IMR-90 (cell line): ENCODE data around the gene MEPE. TPM values are rescaled to one million over a fixed set of nuclear protein-coding genes. Genes with fewer than 3 reads are reported as not detected.

Source experiments
- ATAC-seq: fragments of 200-7000 bp; cut with Tn5 transposase; 2 replicates; pipeline ENCODE4 v1.9.1; 2020; ENCODE audit warnings: low read depth, mild to moderate bottlenecking, moderate library complexity
- BruUV-seq: library from RNA; stranded (reverse); fragments of 400-500 nt; replicated peaks from 2 replicates; lab custom pipeline; 2021; lab: Mats Ljungman, UMichigan
- CTCF ChIA-PET: fragments of 300-600 bp; formaldehyde crosslinking; extraction: SDS; loops from one replicate; lab custom pipeline; 2021; ENCODE audit warnings: antibody characterized with exemption; lab: Yijun Ruan, JAX
- POLR2A ChIA-PET: fragments of 300-600 bp; sonication (Branson Sonifier 250); formaldehyde crosslinking; loops from one replicate; lab custom pipeline; 2022; ENCODE audit warnings: antibody characterized with exemption; ENCODE audit not compliant: unreplicated experiment; lab: Charles Lee
- DNase-seq: peaks from one replicate; pipeline ENCODE4 v3.0.0; 2013
- H2AFZ ChIP-seq: replicated peaks from 2 replicates; pipeline ENCODE3; 2013; ENCODE audit warnings: low read length, mild to moderate bottlenecking; ENCODE audit not compliant: poor library complexity
- H2AK5ac ChIP-seq: 2 replicates; pipeline ENCODE4 v1.6.1; 2013; ENCODE audit warnings: low read depth, low read length, inconsistent platforms
- H2AK9ac ChIP-seq: replicated peaks from 2 replicates; pipeline ENCODE3; 2013; ENCODE audit warnings: mild to moderate bottlenecking, low read depth, low read length, moderate library complexity; ENCODE audit not compliant: poor library complexity
- H2BK120ac ChIP-seq: 2 replicates; pipeline ENCODE4 v1.6.1; 2013; ENCODE audit warnings: low read depth, low read length, inconsistent platforms
- H2BK15ac ChIP-seq: 3 replicates; pipeline ENCODE4 v1.6.1; 2013; ENCODE audit warnings: low read depth, low read length, inconsistent platforms
- H2BK20ac ChIP-seq: 2 replicates; pipeline ENCODE4 v1.6.1; 2013; ENCODE audit warnings: low read depth, mild to moderate bottlenecking, inconsistent platforms, low read length, moderate library complexity
- H2BK5ac ChIP-seq: 2 replicates; pipeline ENCODE4 v1.6.1; 2013; ENCODE audit warnings: mild to moderate bottlenecking, low read depth, low read length, inconsistent platforms; ENCODE audit not compliant: poor library complexity, severe bottlenecking
- H3K14ac ChIP-seq: replicated peaks from 2 replicates; pipeline ENCODE4 v1.6.1; 2013; ENCODE audit warnings: low read depth, low read length, inconsistent platforms
- H3K18ac ChIP-seq: 2 replicates; pipeline ENCODE4 v1.6.1; 2013; ENCODE audit warnings: low read depth, low read length, control low read depth
- H3K23ac ChIP-seq: 2 replicates; pipeline ENCODE4 v1.6.1; 2013; ENCODE audit warnings: low read depth, low read length, inconsistent platforms
- H3K27ac ChIP-seq: 2 replicates; pipeline ENCODE4 v1.5.1; 2013; ENCODE audit warnings: mild to moderate bottlenecking, control low read depth, low read length; ENCODE audit not compliant: insufficient read depth
- H3K27me3 ChIP-seq: 2 replicates; pipeline ENCODE4 v1.6.1; 2013; ENCODE audit warnings: low read length; ENCODE audit not compliant: control insufficient read depth, insufficient read depth
- H3K36me3 ChIP-seq: 2 replicates; pipeline ENCODE4 v1.6.1; 2013; ENCODE audit warnings: low read length, mixed read lengths; ENCODE audit not compliant: control insufficient read depth, insufficient read depth
- H3K4ac ChIP-seq: 2 replicates; pipeline ENCODE4 v1.6.1; 2013; ENCODE audit warnings: low read depth, low read length, inconsistent platforms
- H3K4me1 ChIP-seq: 2 replicates; pipeline ENCODE4 v1.6.1; 2013; ENCODE audit warnings: low read length, mixed read lengths; ENCODE audit not compliant: control insufficient read depth, insufficient read depth
- H3K4me2 ChIP-seq: 2 replicates; pipeline ENCODE4 v1.6.1; 2013; ENCODE audit warnings: low read depth, mild to moderate bottlenecking, control low read depth, low read length, moderate library complexity
- H3K4me3 ChIP-seq: 2 replicates; pipeline ENCODE4 v1.5.1; 2013; ENCODE audit warnings: low read depth, mild to moderate bottlenecking, control low read depth, low read length, moderate library complexity; ENCODE audit not compliant: insufficient read depth
- H3K56ac ChIP-seq: 2 replicates; pipeline ENCODE4 v1.6.1; 2013; ENCODE audit warnings: low read length, inconsistent platforms; ENCODE audit not compliant: insufficient read depth; ENCODE audit errors: extremely low read depth
- H3K79me1 ChIP-seq, 2 experiments: 2 replicates each; pipeline ENCODE4 v1.6.1; 2013; ENCODE audit warnings: low read length in 2 of 2, inconsistent platforms in 1 of 2, low read depth in 1 of 2
- H3K9ac ChIP-seq: 2 replicates; pipeline ENCODE4 v1.6.1; 2013; ENCODE audit warnings: low read depth, low read length, control low read depth
- H3K9me1 ChIP-seq: 2 replicates; pipeline ENCODE4 v1.6.1; 2013; ENCODE audit warnings: low read length, inconsistent platforms; ENCODE audit not compliant: insufficient read depth
- H3K9me3 ChIP-seq: 2 replicates; pipeline ENCODE4 v1.6.1; 2013; ENCODE audit warnings: low read length; ENCODE audit not compliant: control insufficient read depth, insufficient read depth
- H4K20me1 ChIP-seq: 2 replicates; pipeline ENCODE4 v1.6.1; 2013; ENCODE audit warnings: low read length, inconsistent platforms; ENCODE audit not compliant: insufficient read depth
- H4K5ac ChIP-seq: 2 replicates; pipeline ENCODE4 v1.6.1; 2013; ENCODE audit warnings: mild to moderate bottlenecking, low read depth, low read length, control low read depth
- H4K8ac ChIP-seq, 2 experiments: 2 replicates each; pipeline ENCODE4 v1.6.1; 2013; ENCODE audit warnings: low read depth in 2 of 2, low read length in 2 of 2, control low read depth in 1 of 2, inconsistent platforms in 1 of 2
- H4K91ac ChIP-seq: 2 replicates; pipeline ENCODE4 v1.6.1; 2013; ENCODE audit warnings: low read depth, low read length, inconsistent platforms; ENCODE audit not compliant: insufficient read depth
- BHLHE40 ChIP-seq: fragments of 150-350 bp; IDR thresholded peaks from 2 replicates; pipeline ENCODE4 v1.6.1; 2016; ENCODE audit warnings: mild to moderate bottlenecking, low read depth, low read length
- CEBPB ChIP-seq: IDR thresholded peaks from 2 replicates; pipeline ENCODE4 v1.6.1; 2012; ENCODE audit warnings: low read depth, low read length, improper control_type of control experiment
- CHD1 ChIP-seq: IDR thresholded peaks from 2 replicates; pipeline ENCODE4 v1.6.1; 2012; ENCODE audit warnings: low read depth, low read length, improper control_type of control experiment
- CTCF ChIP-seq: conservative IDR thresholded peaks from 2 replicates; pipeline ENCODE4 v1.5.1; 2012; ENCODE audit warnings: mild to moderate bottlenecking, low read depth, low read length, improper control_type of control experiment
- FOS ChIP-seq: fragments of 150-350 bp; IDR thresholded peaks from 2 replicates; pipeline ENCODE4 v1.6.1; 2016; ENCODE audit warnings: low read depth, low read length
- MAFK ChIP-seq: IDR thresholded peaks from 2 replicates; pipeline ENCODE4 v1.6.1; 2012; ENCODE audit warnings: low read depth, low read length, improper control_type of control experiment
- MAZ ChIP-seq: IDR thresholded peaks from 2 replicates; pipeline ENCODE4 v1.6.1; 2012; ENCODE audit warnings: low read depth, mild to moderate bottlenecking, low read length, improper control_type of control experiment, moderate library complexity, borderline replicate concordance
- MXI1 ChIP-seq: IDR thresholded peaks from 2 replicates; pipeline ENCODE4 v1.6.1; 2012; ENCODE audit warnings: low read depth, mild to moderate bottlenecking, low read length, moderate library complexity, borderline replicate concordance
- NFE2L2 ChIP-seq: fragments of 150-350 bp; IDR thresholded peaks from 2 replicates; pipeline ENCODE4 v1.6.1; 2016; ENCODE audit warnings: low read depth, mild to moderate bottlenecking, low read length
- POLR2A ChIP-seq: IDR thresholded peaks from 2 replicates; pipeline ENCODE4 v1.6.1; 2012; ENCODE audit warnings: mild to moderate bottlenecking, low read depth, low read length
- RAD21 ChIP-seq: IDR thresholded peaks from 2 replicates; pipeline ENCODE4 v1.6.1; 2012; ENCODE audit warnings: low read length, improper control_type of control experiment
- RCOR1 ChIP-seq: IDR thresholded peaks from 2 replicates; pipeline ENCODE4 v1.6.1; 2012; ENCODE audit warnings: mild to moderate bottlenecking, low read length, improper control_type of control experiment; ENCODE audit not compliant: insufficient replicate concordance
- RFX5 ChIP-seq: IDR thresholded peaks from 2 replicates; pipeline ENCODE4 v1.8.0; 2012; ENCODE audit warnings: low read depth, mild to moderate bottlenecking, low read length, moderate library complexity
- SMC3 ChIP-seq: fragments of 150-350 bp; IDR thresholded peaks from 2 replicates; pipeline ENCODE4 v1.6.1; 2016; ENCODE audit warnings: low read depth, mild to moderate bottlenecking, antibody characterized with exemption, low read length, moderate library complexity
- USF2 ChIP-seq: fragments of 150-350 bp; IDR thresholded peaks from 2 replicates; pipeline ENCODE4 v1.6.1; 2017; ENCODE audit warnings: mild to moderate bottlenecking, antibody characterized with exemption, low read length, low read depth
- WGBS, 2 experiments: methylation state at CpG; one replicate each; pipeline versions ENCODE4 v1.1.5 to v1.1.7; 2013; ENCODE audit warnings: missing lambda C conversion rate in 2 of 2; ENCODE audit not compliant: insufficient read length in 1 of 2; ENCODE audit errors: extremely low coverage in 2 of 2; 5-methylcytosine and 5-hydroxymethylcytosine counted together
- dilution Hi-C: fragments of 300-500 bp; cut with HindIII; formaldehyde crosslinking; loops from one replicate; pipeline ENCODE4 v1.14.3; 2018; ENCODE audit warnings: low sequenced_read_pairs; ENCODE audit not compliant: unreplicated experiment
- in situ Hi-C: fragments of 300-500 bp; cut with MboI; formaldehyde crosslinking; loops from 3 replicates; pipeline ENCODE4 v1.14.3; 2019; ENCODE audit warnings: low sequenced_read_pairs, inconsistent platforms, mixed read lengths
- intact Hi-C: fragments of 100-400 bp; cut with micrococcal nuclease; formaldehyde crosslinking; loops from 2 replicates; pipeline ENCODE4 v1.10.0; 2022
- polyA plus RNA-seq, 3 experiments: library from polyadenylated mRNA; depleted of rRNA; stranded (reverse); fragments of >200 nt; gene quantifications; 2 replicates each; pipeline ENCODE4 v1.2.3, GENCODE V29; 2012; ENCODE audit warnings: low replicate concordance in 1 of 3
- total RNA-seq: library from RNA; depleted of rRNA; stranded (reverse); fragments of >200 nt; gene quantifications from 2 replicates; pipeline ENCODE4 v1.2.3, GENCODE V29; 2012
- TF ChIP-seq, protein P1 (sequence below): fragments of 150-350 bp; IDR thresholded peaks from 2 replicates; pipeline ENCODE4 v1.6.1; 2016; ENCODE audit warnings: low read depth, mild to moderate bottlenecking, low read length, moderate library complexity, borderline replicate concordance

The MEPE gene
- total and polyA plus RNA-seq, 2 of the 4 experiments (the other 2 are of a cell fraction), result not detected

- H2AFZ ChIP-seq, result no peak overlapping the region
- H4K5ac ChIP-seq, result no peak overlapping the region
- no peaks in the 10 kb centered on the region for H3K36me3 ChIP-seq
- dilution Hi-C loops, result no loop called here
- H3K4me1 ChIP-seq, result no peaks in the 10 kb centered on the region
- no peaks in the 10 kb centered on the region for H3K27me3 ChIP-seq
- H4K8ac ChIP-seq, result no peak overlapping the region
- H3K18ac ChIP-seq, result no peak overlapping the region
- no peak overlapping the region for H3K9ac ChIP-seq
- ATAC-seq (no peak), DNase-seq (no peak)
- in situ Hi-C loops, result no loop called here
- intact Hi-C loops, result no loop called here
- H3K56ac ChIP-seq, result no peak overlapping the region
- H4K20me1 ChIP-seq, result no peaks in the 10 kb centered on the region
- no CpG with 5 or more reads among the region's 2 CpGs for WGBS, 2 experiments
- TF ChIP-seq POLR2A (no peak), CEBPB (no peak), RCOR1 (no peak), NFE2L2 (no peak), RAD21 (no peak), CTCF (no peak), CHD1 (no peak), FOS (no peak), MAFK (no peak), MXI1 (no peak), BHLHE40 (no peak), RFX5 (no peak), USF2 (no peak), SMC3 (no peak), MAZ (no peak)
- TF ChIP-seq, protein P1, sequence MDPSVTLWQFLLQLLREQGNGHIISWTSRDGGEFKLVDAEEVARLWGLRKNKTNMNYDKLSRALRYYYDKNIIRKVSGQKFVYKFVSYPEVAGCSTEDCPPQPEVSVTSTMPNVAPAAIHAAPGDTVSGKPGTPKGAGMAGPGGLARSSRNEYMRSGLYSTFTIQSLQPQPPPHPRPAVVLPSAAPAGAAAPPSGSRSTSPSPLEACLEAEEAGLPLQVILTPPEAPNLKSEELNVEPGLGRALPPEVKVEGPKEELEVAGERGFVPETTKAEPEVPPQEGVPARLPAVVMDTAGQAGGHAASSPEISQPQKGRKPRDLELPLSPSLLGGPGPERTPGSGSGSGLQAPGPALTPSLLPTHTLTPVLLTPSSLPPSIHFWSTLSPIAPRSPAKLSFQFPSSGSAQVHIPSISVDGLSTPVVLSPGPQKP, result no peak
- no peaks in the 10 kb centered on the region for H3K9me3 ChIP-seq
- no peak overlapping the region for H2AK9ac ChIP-seq
- POLR2A ChIA-PET, result no interaction called here
- no peak overlapping the region for H2BK15ac ChIP-seq
- H3K14ac ChIP-seq, result no peak overlapping the region
- H2BK120ac ChIP-seq, result no peak overlapping the region
- H3K4ac ChIP-seq, result no peak overlapping the region
- no peak overlapping the region for H3K23ac ChIP-seq
- H3K4me2 ChIP-seq, result no peak overlapping the region
- no peaks in the 10 kb centered on the region for H3K79me1 ChIP-seq
- no peak overlapping the region for H2BK20ac ChIP-seq
- BruUV-seq, result no TSS peak
- H3K27ac ChIP-seq, result no peak overlapping the region
- H4K91ac ChIP-seq, result no peak overlapping the region
- no peak overlapping the region for H3K4me3 ChIP-seq
- CTCF ChIA-PET, result no interaction called here
- H3K9me1 ChIP-seq, result no peaks in the 10 kb centered on the region
- H2AK5ac ChIP-seq, result no peak overlapping the region
- no peak overlapping the region for H2BK5ac ChIP-seq
Measured at GRCh38 chr4:87882861-87883260, 50.1 kb downstream of the MEPE start.
